Uterine smooth muscle cell (primary cell): ENCODE results near the gene AMER1. TPM values are rescaled to one million over a fixed set of nuclear protein-coding genes. Genes with fewer than 3 reads are reported as not detected.

Source experiments
- total RNA-seq: library from RNA; depleted of rRNA; stranded (reverse); fragments of >200 nt; gene quantifications from 2 replicates; pipeline ENCODE4 v1.2.3, GENCODE V29; 2014

The AMER1 gene
- total RNA-seq = 1.2 and 1.9 TPM in 2 replicates

DNA sequence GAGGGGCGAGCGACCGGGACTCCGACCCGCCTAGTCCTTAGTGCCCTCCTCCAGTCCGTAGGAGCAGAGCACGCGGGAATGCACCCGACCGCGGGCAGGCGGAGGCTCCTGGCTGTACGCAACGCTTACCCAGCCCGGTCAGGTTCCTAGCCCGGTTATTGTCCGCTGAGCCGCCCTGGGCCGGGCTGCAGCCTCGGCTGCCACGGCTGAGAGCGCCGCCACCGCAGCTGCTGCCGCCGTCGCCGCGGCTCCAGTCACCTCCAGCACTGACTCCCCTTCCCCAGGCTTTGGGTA, at the start of gene AMER1:
TSS of gene AMER1 (minus strand) at position 268 of the 294 bp plus-strand sequence. CDS start 12,422 bp downstream, outside the sequence.

DNA sequence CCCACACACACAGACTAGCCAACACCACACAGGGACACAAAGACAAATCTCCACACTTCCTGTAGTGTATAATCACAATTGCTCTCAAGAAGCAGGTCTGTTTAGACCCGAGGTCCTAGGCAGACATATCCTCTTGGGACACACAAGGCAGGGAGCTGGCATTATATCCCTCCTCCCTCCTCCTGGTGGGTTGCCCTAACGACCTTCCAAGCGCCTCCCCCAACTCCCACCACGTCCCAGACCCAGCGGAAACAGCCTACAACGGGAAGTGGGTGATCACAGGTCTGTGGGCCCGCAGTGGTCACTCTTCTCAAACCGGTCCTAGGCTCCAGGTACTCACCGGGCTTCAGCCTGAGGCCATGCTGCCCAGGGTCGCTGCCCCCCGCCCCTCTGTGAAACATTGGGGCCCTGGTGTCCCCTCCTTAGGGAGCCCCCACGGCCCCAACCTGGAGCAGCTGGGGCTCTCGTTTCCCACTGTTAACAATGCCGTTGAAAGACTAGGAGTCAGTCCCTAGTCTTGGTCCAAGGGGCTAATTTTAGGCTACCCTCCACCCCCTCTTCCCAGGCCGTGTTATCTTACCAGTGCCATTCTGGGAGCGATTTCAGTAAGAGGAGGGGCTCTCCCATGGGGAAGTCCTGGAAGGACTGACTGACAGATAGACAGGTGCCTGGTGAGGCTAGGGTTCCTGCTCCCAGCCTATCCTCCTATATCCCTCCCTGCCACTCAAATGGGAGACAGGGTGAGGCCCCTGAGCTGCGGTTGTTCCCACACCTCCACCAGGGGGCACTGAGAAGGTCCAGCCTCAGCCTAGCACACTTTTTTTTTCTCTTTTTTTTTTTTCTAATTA, 24.8 kb upstream of the AMER1 start, which contains the start of gene ASB12:
TSS of gene ASB12 (minus strand) at position 485 of the 848 bp plus-strand sequence. CDS start 4,957 bp downstream, outside the sequence.

Other genes starting within 250 kb of the AMER1 start
- not detected in 2 replicates for gene ASB12, start 24.9 kb upstream of the AMER1 start, total RNA-seq
- gene MTMR8, start 189.7 kb upstream of the AMER1 start, total RNA-seq = 0.11 and 0.37 TPM in 2 replicates